A549 (cell line): ENCODE measurements around the gene FSTL5. TPM values are rescaled to one million over a fixed set of nuclear protein-coding genes. Genes with fewer than 3 reads are reported as not detected.

Experiments used
- ATAC-seq, 2 experiments: fragments of 200-7000 bp in 1 of 2; fragments of >200 bp in 1 of 2; cut with Nextera tagmentation in 1 of 2; cut with Tn5 transposase in 1 of 2; 3 replicates each; pipeline versions ENCODE4 v1.8.0 to v1.9.1; 2018 to 2020; ENCODE audit warnings: mild to moderate bottlenecking in 1 of 2, moderate library complexity in 1 of 2
- CTCF ChIA-PET: fragments of 300-600 bp; sonication (Branson Sonifier 250); formaldehyde crosslinking; extraction: SDS; loops from one replicate; lab custom pipeline; 2021; ENCODE audit warnings: antibody characterized with exemption, inconsistent platforms; lab: Yijun Ruan, JAX
- POLR2A ChIA-PET: fragments of 350-600 bp; formaldehyde crosslinking; extraction: SDS; loops from one replicate; lab custom pipeline; 2021; ENCODE audit warnings: antibody characterized with exemption, inconsistent platforms; lab: Yijun Ruan, JAX
- DNase-seq, 2 experiments: peaks; one replicate each; pipeline versions ENCODE4 v3.0.0 to v3.0.0-alpha.2; 2011 to 2016; ENCODE audit warnings: low read depth in 1 of 2, low spot score in 1 of 2
- FAIRE-seq: peaks from 2 replicates; lab custom pipeline; 2011; peaks lifted over from hg19 to GRCh38; lab: Jason Lieb, UNC
- H3K27ac ChIP-seq, 2 experiments: fragments of >200 bp; sonication (Bioruptor Twin); formaldehyde crosslinking; 3 replicates each; pipeline ENCODE4 v1.5.1; 2016 to 2017
- H3K4me1 ChIP-seq: fragments of >200 bp; sonication (Bioruptor Twin); formaldehyde crosslinking; 3 replicates; pipeline ENCODE4 v1.6.1; 2016
- H3K4me2 ChIP-seq: fragments of >200 bp; sonication (Bioruptor Twin); formaldehyde crosslinking; 3 replicates; pipeline ENCODE4 v1.6.1; 2016
- H3K4me3 ChIP-seq: fragments of >200 bp; sonication (Bioruptor Twin); formaldehyde crosslinking; 3 replicates; pipeline ENCODE4 v1.5.1; 2016
- H3K9me3 ChIP-seq: fragments of >200 bp; sonication (Bioruptor Twin); formaldehyde crosslinking; 3 replicates; pipeline ENCODE4 v1.6.1; 2016
- BHLHE40 ChIP-seq: IDR thresholded peaks from 2 replicates; pipeline ENCODE4 v1.6.1; 2012; ENCODE audit warnings: low read depth, low read length, inconsistent platforms
- CBX2 ChIP-seq: fragments of 200-600 bp; sonication (generic); IDR thresholded peaks from 2 replicates; pipeline ENCODE4 v1.6.1; 2016; ENCODE audit warnings: low read depth, mild to moderate bottlenecking, borderline replicate concordance
- CEBPB ChIP-seq, 2 experiments: fragments of >200 bp in 1 of 2; sonication (Bioruptor Twin) in 1 of 2; formaldehyde crosslinking in 1 of 2; IDR thresholded peaks; 2 replicates each; pipeline ENCODE4 v1.6.1; 2012 to 2016
- CHD4 ChIP-seq: fragments of 200-600 bp; sonication (generic); IDR thresholded peaks from 2 replicates; pipeline ENCODE4 v1.6.1; 2016; ENCODE audit warnings: antibody characterized with exemption, mild to moderate bottlenecking, borderline replicate concordance
- EP300 ChIP-seq, 2 experiments: fragments of >200 bp; sonication (Bioruptor Twin); formaldehyde crosslinking; IDR thresholded peaks; 2 replicates in 1 of 2; 3 replicates in 1 of 2; pipeline ENCODE4 v1.6.1; 2016 to 2017
- FOSL2 ChIP-seq, 2 experiments: fragments of 450-650 bp in 1 of 2; fragments of >200 bp in 1 of 2; sonication (Bioruptor Twin) in 1 of 2; formaldehyde crosslinking; IDR thresholded peaks; 2 replicates each; pipeline versions ENCODE4 v1.5.0 to v1.6.1; 2016 to 2020; ENCODE audit warnings: mild to moderate bottlenecking in 1 of 2, moderate library complexity in 1 of 2
- FOXS1 ChIP-seq: fragments of 250-450 bp; sonication (Bioruptor Pico); IDR thresholded peaks from 2 replicates; pipeline ENCODE4 v1.5.0; 2020; ENCODE audit warnings: mild to moderate bottlenecking, moderate library complexity
- JUNB ChIP-seq: fragments of >200 bp; sonication (Bioruptor Twin); formaldehyde crosslinking; IDR thresholded peaks from 2 replicates; pipeline ENCODE4 v1.6.1; 2016
- KDM1A ChIP-seq: fragments of 200-600 bp; sonication (generic); IDR thresholded peaks from 2 replicates; pipeline ENCODE4 v1.6.1; 2016; ENCODE audit warnings: low read depth, mild to moderate bottlenecking
- NFE2L2 ChIP-seq: fragments of 150-350 bp; conservative IDR thresholded peaks from 2 replicates; pipeline ENCODE4 v1.6.1; 2014; ENCODE audit warnings: low read length
- NR3C1 ChIP-seq: fragments of >200 bp; sonication (Bioruptor Twin); formaldehyde crosslinking; IDR thresholded peaks from 3 replicates; pipeline ENCODE4 v1.6.1; 2017
- RAD21 ChIP-seq, 2 experiments: fragments of >200 bp in 1 of 2; sonication (Bioruptor Twin) in 1 of 2; formaldehyde crosslinking in 1 of 2; IDR thresholded peaks in 1 of 2; conservative IDR thresholded peaks in 1 of 2; 2 replicates in 1 of 2; 3 replicates in 1 of 2; pipeline ENCODE4 v1.6.1; 2012 to 2018; ENCODE audit warnings: inconsistent platforms in 1 of 2
- RARB ChIP-seq: fragments of 250-450 bp; sonication (Bioruptor Pico); IDR thresholded peaks from 2 replicates; pipeline ENCODE4 v1.8.0; 2021; ENCODE audit warnings: mild to moderate bottlenecking, moderate library complexity
- REST ChIP-seq: fragments of 200-600 bp; sonication (generic); IDR thresholded peaks from 2 replicates; pipeline ENCODE4 v1.6.1; 2016; ENCODE audit warnings: antibody characterized with exemption, mild to moderate bottlenecking, moderate library complexity
- RNF2 ChIP-seq: fragments of 200-600 bp; sonication (generic); IDR thresholded peaks from 2 replicates; pipeline ENCODE4 v1.6.1; 2016; ENCODE audit warnings: low read depth, mild to moderate bottlenecking, antibody characterized with exemption, moderate library complexity, borderline replicate concordance
- TFCP2L1 ChIP-seq: fragments of 250-450 bp; sonication (Bioruptor Pico); IDR thresholded peaks from 2 replicates; pipeline ENCODE4 v1.5.0; 2021; ENCODE audit warnings: mild to moderate bottlenecking
- ZFP36 ChIP-seq: fragments of 450-650 bp; IDR thresholded peaks from 2 replicates; pipeline ENCODE4 v1.6.1; 2014; ENCODE audit warnings: borderline replicate concordance; ENCODE audit not compliant: partially characterized antibody
- ZNF302 ChIP-seq: fragments of 250-450 bp; sonication (Bioruptor Pico); IDR thresholded peaks from 2 replicates; pipeline ENCODE4 v1.9.0; 2021; ENCODE audit warnings: inconsistent platforms, mild to moderate bottlenecking, moderate library complexity
- ZSCAN20 ChIP-seq: fragments of 250-450 bp; sonication (Bioruptor Pico); IDR thresholded peaks from 2 replicates; pipeline ENCODE4 v1.8.0; 2022; ENCODE audit warnings: mild to moderate bottlenecking, moderate library complexity
- WGBS: methylation state at CpG from one replicate; pipeline ENCODE4 v1.1.6; 2017; ENCODE audit errors: missing lambda C conversion rate; 5-methylcytosine and 5-hydroxymethylcytosine counted together
- polyA plus RNA-seq, 4 experiments: library from polyadenylated mRNA; depleted of rRNA in 3 of 4; stranded (reverse); fragments of >200 nt; fragmentation: RNase III in 1 of 4; extraction: RNeasy Plus Mini Kit Qiagen cat#74134 plus additional on column Dnase treatment in 1 of 4; gene quantifications; 2 replicates in 3 of 4; 3 replicates in 1 of 4; pipeline ENCODE4 v1.2.3, GENCODE V29; 2011 to 2017
- TF ChIP-seq, protein P1 (sequence below): fragments of >200 bp; sonication (Bioruptor Twin); formaldehyde crosslinking; IDR thresholded peaks from 2 replicates; pipeline ENCODE4 v1.6.1; 2016
- TF ChIP-seq, protein P2 (sequence below): fragments of 150-350 bp; IDR thresholded peaks from 2 replicates; pipeline ENCODE4 v1.6.1; 2014; ENCODE audit warnings: low read depth, mild to moderate bottlenecking, low read length
- TF ChIP-seq, protein P3 (sequence below): IDR thresholded peaks from 2 replicates; pipeline ENCODE4 v1.6.1; 2012

The FSTL5 gene
- polyA plus RNA-seq, 2 of the 4 experiments (the other 2 are of a cell fraction): 0.06 to 0.10 TPM

DNA sequence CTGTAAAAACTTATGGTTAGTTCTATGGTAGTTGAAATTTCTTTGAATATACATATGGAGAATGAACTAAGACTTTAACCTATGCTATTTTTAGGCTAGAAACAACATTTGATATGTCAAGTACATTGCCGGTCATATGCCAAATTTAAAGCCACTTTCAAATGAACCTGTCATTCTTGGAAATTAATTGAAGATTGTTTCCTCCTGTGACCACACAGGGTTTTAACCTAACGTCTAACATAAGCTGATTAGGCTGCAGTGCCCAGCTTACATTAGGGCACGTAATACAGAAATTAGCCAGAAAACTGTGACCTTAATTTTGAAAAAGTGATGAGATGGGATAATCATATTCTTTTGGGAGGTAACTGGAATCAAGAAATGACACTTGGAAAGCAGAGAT lies 645.9 kb downstream of the FSTL5 start:
- CTCF ChIA-PET: no interaction called here
- no peak overlapping the region for H3K4me2 ChIP-seq

DNA sequence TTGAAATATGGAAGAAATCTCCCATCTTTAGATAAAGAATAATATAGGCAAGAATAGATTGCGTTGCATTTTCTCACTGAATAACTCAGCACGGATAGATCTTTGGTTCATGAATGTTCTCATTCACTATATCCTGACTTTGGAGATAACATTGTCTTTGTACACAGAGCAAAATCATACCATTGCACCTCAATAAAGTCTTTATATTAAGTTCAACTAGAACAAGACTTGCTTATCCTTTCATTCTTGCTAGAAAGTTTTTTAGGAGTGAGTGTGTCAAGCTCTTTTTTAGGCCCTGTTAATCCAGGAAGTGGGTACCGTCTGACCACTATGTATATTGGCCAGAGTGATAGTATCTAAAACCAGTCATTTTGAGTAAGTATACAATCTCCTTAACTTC lies 658.7 kb downstream of the FSTL5 start:
- Histone ChIP-seq H3K4me3 (no peak overlapping the region), H3K4me2 (no peak overlapping the region), H3K9me3 (no peaks in the 10 kb centered on the region), H3K27ac (no peak overlapping the region), H3K4me1 (no peaks in the 10 kb centered on the region)
- no peak for ATAC-seq
- no peak for DNase-seq
- WGBS: 79% methylated on average over 3 of the region's 3 CpGs
- FAIRE-seq: no peak
- CTCF ChIA-PET: no interaction called here
- no peak for TF ChIP-seq CBX2
- TF ChIP-seq JUNB: no peak
- TF ChIP-seq, protein P1, sequence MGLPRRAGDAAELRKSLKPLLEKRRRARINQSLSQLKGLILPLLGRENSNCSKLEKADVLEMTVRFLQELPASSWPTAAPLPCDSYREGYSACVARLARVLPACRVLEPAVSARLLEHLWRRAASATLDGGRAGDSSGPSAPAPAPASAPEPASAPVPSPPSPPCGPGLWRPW: no peak
- POLR2A ChIA-PET: no interaction called here

More for the DNA sequence above, 645.9 kb downstream of the FSTL5 start:
- H3K4me1 ChIP-seq: no peaks in the 10 kb centered on the region
- DNase-seq: no peak
- ATAC-seq: no peak
- POLR2A ChIA-PET: no interaction called here
- TF ChIP-seq REST (no peak), NR3C1 (no peak), KDM1A (no peak), FOXS1 (CRISPR knock-in tag) (no peak), ZNF302 (CRISPR knock-in tag) (no peak), ZSCAN20 (CRISPR knock-in tag) (no peak)
- TF ChIP-seq, protein P2, sequence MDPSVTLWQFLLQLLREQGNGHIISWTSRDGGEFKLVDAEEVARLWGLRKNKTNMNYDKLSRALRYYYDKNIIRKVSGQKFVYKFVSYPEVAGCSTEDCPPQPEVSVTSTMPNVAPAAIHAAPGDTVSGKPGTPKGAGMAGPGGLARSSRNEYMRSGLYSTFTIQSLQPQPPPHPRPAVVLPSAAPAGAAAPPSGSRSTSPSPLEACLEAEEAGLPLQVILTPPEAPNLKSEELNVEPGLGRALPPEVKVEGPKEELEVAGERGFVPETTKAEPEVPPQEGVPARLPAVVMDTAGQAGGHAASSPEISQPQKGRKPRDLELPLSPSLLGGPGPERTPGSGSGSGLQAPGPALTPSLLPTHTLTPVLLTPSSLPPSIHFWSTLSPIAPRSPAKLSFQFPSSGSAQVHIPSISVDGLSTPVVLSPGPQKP: no peak
- 46% methylated on average over 3 of the region's 3 CpGs for WGBS
- FAIRE-seq: no peak
- H3K4me3 ChIP-seq: no peak overlapping the region
- H3K9me3 ChIP-seq: no peaks in the 10 kb centered on the region
- H3K27ac ChIP-seq: no peak overlapping the region

- Histone ChIP-seq H3K9me3 (no peaks in the 10 kb centered on the region), H3K4me3 (no peak overlapping the region), H3K4me1 (no peaks in the 10 kb centered on the region), H3K27ac (no peak overlapping the region), H3K4me2 (no peak overlapping the region)
- TF ChIP-seq RARB (CRISPR knock-in tag): no peak
- no peak for TF ChIP-seq ZNF302 (CRISPR knock-in tag)
- TF ChIP-seq FOSL2 (IDR thresholded peaks at IDR 0.05): no peak
- no peak for TF ChIP-seq FOSL2 (CRISPR knock-in tag; IDR thresholded peaks at IDR 0.05)
- ATAC-seq (no peak), DNase-seq (no peak), FAIRE-seq (no peak)
- CTCF ChIA-PET: no interaction called here
- POLR2A ChIA-PET: no interaction called here
These were observed 665.6 kb downstream of the FSTL5 start for GRCh38 chr4:161498155-161498554.

- TF ChIP-seq NFE2L2 (no peak), TFCP2L1 (CRISPR knock-in tag) (no peak), REST (no peak), RAD21 (conservative IDR thresholded peaks at IDR 0.05 in 1 of 2, IDR thresholded peaks at IDR 0.05 in 1 of 2) (no peak), ZFP36 (no peak), BHLHE40 (no peak), CHD4 (no peak), EP300 (IDR thresholded peaks at IDR 0.05) (no peak), JUNB (no peak), RNF2 (no peak), ZSCAN20 (CRISPR knock-in tag) (no peak), CEBPB (IDR thresholded peaks at IDR 0.05) (no peak)
- TF ChIP-seq, protein P3, sequence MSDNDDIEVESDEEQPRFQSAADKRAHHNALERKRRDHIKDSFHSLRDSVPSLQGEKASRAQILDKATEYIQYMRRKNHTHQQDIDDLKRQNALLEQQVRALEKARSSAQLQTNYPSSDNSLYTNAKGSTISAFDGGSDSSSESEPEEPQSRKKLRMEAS: no peak
- TF ChIP-seq, all 56 proteins: peak for 0
- H3K4me2 ChIP-seq: no peak overlapping the region
- ChIA-PET CTCF (no interaction called here), POLR2A (no interaction called here)
- no peak for DNase-seq
- FAIRE-seq: no peak
- H3K9me3 ChIP-seq: no peaks in the 10 kb centered on the region
- no peak overlapping the region for H3K27ac ChIP-seq
- no peak for ATAC-seq
- 83% methylated on average over 1 of the region's 1 CpG for WGBS
- H3K4me1 ChIP-seq: no peaks in the 10 kb centered on the region
- no peak overlapping the region for H3K4me3 ChIP-seq
These were observed 677.3 kb downstream of the FSTL5 start for GRCh38 chr4:161486461-161486860.
